ENCODE data around the gene FKBP9. TPM values are rescaled to one million over a fixed set of nuclear protein-coding genes. Genes with fewer than 3 reads are reported as not detected.
"Not testable (repeated sequence)": the region's sequence is repeated elsewhere in the genome, so short reads cannot be mapped to it uniquely, and the experiment has no call there.

Gene FKBP9
- total and polyA plus RNA-seq, 2 of the 8 experiments (the other 6 are each of a cell fraction or from before 2014, with no cell fraction given), result 7.2 to 10.1 TPM

DNA sequence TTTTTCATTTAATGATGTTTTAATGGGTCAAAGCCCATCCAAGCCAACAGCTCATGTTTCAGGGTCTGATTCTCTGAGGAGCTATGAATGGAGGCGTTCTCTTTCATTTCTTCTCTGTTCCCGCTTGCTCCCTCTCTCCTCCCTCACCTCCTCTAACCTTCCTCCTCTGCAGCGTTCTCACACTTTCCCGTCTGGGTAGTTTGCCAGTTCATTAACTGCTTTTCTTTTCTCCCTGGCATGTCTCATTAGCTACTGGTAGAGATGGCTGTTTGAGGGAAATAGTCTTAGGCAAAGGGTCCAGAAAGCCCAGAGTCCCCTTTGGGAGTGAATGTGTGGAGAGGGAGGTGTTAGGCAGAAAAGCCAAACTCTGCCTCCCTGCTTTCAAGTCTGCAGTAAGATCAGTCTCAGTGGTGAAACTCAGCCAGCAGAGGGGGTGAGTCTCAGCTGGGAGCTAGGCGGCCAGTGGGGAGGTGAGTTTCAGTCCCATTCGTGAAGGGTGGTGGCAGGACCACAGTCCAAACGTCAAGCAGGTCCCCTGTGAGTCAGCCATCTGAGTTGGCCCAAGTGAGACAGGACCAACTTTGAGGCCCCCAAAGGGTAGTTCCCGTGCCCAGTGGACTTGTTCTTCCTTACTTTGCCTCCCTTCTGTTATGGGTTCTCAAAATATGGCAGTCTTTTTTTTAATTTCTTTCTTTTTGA is 7.4 kb downstream of the FKBP9 start:
- H3K14ac ChIP-seq (ENCODE audit: insufficient read length); H3K27ac ChIP-seq (ENCODE audit: low read depth, low read length); H2BK120ac ChIP-seq (replicated peaks; ENCODE audit: low read depth, low read length); H3K56ac ChIP-seq (replicated peaks; ENCODE audit: insufficient read length, low read depth, low read length); H3K4me2 ChIP-seq (ENCODE audit: insufficient read depth in 1 of 2, low read depth in 2 of 2, low read length in 2 of 2); H3K27me3 ChIP-seq (replicated peaks in 1 of 4; ENCODE audit: control insufficient read depth in 3 of 4, extremely low read depth in 1 of 4, insufficient read depth in 3 of 4, low read length in 3 of 4); H3K4me1 ChIP-seq (replicated peaks in 1 of 4; ENCODE audit: control insufficient read depth in 3 of 4, insufficient read depth in 4 of 4, low read length in 3 of 4); H3K18ac ChIP-seq (ENCODE audit: extremely low read depth, low read length); H2BK15ac ChIP-seq (ENCODE audit: low read length); H4K8ac ChIP-seq (ENCODE audit: extremely low read depth, insufficient read depth, low read length); H3K36me3 ChIP-seq (ENCODE audit: control insufficient read depth in 2 of 4, insufficient read depth in 4 of 4, low read length in 3 of 4); H4K91ac ChIP-seq (replicated peaks; ENCODE audit: insufficient read length, low read length); H3K79me1 ChIP-seq (ENCODE audit: low read depth, low read length); H3K23me2 ChIP-seq (ENCODE audit: low read depth, low read length); H2BK20ac ChIP-seq (ENCODE audit: low read length); H4K5ac ChIP-seq (ENCODE audit: insufficient read length, low read depth, low read length); H2BK12ac ChIP-seq (ENCODE audit: low read depth, low read length); H2AFZ ChIP-seq (ENCODE audit: low read length); H3K9me3 ChIP-seq (ENCODE audit: insufficient read depth in 2 of 2, low read depth in 1 of 2, low read length in 1 of 2); H2BK5ac ChIP-seq (ENCODE audit: low read depth, low read length); H2AK5ac ChIP-seq (ENCODE audit: low read depth, low read length); H4K20me1 ChIP-seq (replicated peaks in 1 of 2; ENCODE audit: control insufficient read depth in 1 of 2, insufficient read depth in 2 of 2, low read length in 2 of 2); H3K4ac ChIP-seq (replicated peaks; ENCODE audit: insufficient read length, low read depth, low read length); POLR2A ChIA-PET (ENCODE audit: partially characterized antibody); H3K79me2 ChIP-seq (ENCODE audit: control insufficient read depth in 1 of 2, insufficient read depth in 2 of 2, low read length in 2 of 2); H3K9ac ChIP-seq (replicated peaks in 1 of 4; ENCODE audit: extremely low read depth in 1 of 4, low read depth in 3 of 4, low read length in 3 of 4); H3K4me3 ChIP-seq (ENCODE audit: extremely low read depth in 1 of 4, insufficient read depth in 2 of 4, low read depth in 3 of 4, low read length in 4 of 4); H3K23ac ChIP-seq (ENCODE audit: insufficient read length): not testable (repeated sequence)
- CTCF ChIA-PET (ENCODE audit: partially characterized antibody), result interaction anchor here (0.6 to 2.0 kb wide), 5 partner anchors 9 to 89 kb away, joined by 3 to 8 read pairs (median 3); no protein-coding TSS in a partner anchor
- FAIRE-seq (peak; percentile 91), DNase-seq (ENCODE audit: low read depth in 1 of 2, low spot score in 2 of 2) (peak in 1 of 2 experiments; percentile 49)
- 59% methylated on average over 6 of the region's 8 CpGs; no CpG with 5 or more reads in 1 of the 2 experiments for WGBS, 2 experiments (ENCODE audit: extremely low coverage in 1 of 2, insufficient coverage in 1 of 2, insufficient read length in 1 of 2, insufficient replicate concordance in 2 of 2, low coverage in 1 of 2, low lambda C conversion rate in 2 of 2, missing lambda C conversion rate in 1 of 2)
- TF ChIP-seq RAD21 (IDR thresholded peaks at IDR 0.05 in 1 of 2, conservative IDR thresholded peaks at IDR 0.05 in 1 of 2; ENCODE audit: low read depth in 2 of 2, low read length in 2 of 2), result peak in 1 of 2 experiments; percentile 25; a peak in 1 of 4 replicates
- TF ChIP-seq, protein P1, sequence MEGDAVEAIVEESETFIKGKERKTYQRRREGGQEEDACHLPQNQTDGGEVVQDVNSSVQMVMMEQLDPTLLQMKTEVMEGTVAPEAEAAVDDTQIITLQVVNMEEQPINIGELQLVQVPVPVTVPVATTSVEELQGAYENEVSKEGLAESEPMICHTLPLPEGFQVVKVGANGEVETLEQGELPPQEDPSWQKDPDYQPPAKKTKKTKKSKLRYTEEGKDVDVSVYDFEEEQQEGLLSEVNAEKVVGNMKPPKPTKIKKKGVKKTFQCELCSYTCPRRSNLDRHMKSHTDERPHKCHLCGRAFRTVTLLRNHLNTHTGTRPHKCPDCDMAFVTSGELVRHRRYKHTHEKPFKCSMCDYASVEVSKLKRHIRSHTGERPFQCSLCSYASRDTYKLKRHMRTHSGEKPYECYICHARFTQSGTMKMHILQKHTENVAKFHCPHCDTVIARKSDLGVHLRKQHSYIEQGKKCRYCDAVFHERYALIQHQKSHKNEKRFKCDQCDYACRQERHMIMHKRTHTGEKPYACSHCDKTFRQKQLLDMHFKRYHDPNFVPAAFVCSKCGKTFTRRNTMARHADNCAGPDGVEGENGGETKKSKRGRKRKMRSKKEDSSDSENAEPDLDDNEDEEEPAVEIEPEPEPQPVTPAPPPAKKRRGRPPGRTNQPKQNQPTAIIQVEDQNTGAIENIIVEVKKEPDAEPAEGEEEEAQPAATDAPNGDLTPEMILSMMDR (IDR thresholded peaks at IDR 0.05; ENCODE audit: control extremely low read depth in 1 of 3, insufficient read depth in 1 of 3, low read depth in 1 of 3, low read length in 3 of 3), result peak in 1 of 3 experiments; percentile 25; a peak in 1 of 4 replicates

Data from H1 (cell line).